Measurements from ENCODE around the gene EIF3A.

DNA sequence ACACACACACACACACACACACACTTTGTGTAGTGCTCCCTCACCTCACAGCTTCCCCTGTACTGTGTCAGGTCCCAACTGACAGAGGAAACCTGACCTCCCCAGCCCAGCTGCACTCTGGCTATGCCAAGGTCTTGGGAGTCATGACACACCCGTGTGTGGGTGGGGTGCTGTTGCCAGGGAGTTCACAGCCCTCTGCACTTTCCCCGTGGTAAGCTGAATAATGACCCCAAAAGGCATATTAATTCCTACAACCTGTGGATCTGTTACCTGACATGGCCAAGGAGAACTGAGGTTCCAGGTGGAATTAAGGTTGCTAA lies 60.0 kb downstream of the EIF3A start:
- TF ChIP-seq, protein P1, sequence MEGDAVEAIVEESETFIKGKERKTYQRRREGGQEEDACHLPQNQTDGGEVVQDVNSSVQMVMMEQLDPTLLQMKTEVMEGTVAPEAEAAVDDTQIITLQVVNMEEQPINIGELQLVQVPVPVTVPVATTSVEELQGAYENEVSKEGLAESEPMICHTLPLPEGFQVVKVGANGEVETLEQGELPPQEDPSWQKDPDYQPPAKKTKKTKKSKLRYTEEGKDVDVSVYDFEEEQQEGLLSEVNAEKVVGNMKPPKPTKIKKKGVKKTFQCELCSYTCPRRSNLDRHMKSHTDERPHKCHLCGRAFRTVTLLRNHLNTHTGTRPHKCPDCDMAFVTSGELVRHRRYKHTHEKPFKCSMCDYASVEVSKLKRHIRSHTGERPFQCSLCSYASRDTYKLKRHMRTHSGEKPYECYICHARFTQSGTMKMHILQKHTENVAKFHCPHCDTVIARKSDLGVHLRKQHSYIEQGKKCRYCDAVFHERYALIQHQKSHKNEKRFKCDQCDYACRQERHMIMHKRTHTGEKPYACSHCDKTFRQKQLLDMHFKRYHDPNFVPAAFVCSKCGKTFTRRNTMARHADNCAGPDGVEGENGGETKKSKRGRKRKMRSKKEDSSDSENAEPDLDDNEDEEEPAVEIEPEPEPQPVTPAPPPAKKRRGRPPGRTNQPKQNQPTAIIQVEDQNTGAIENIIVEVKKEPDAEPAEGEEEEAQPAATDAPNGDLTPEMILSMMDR (IDR thresholded peaks at IDR 0.05): no peak
- TF ChIP-seq POLR2A (IDR thresholded peaks at IDR 0.05) (no peak), POLR2AphosphoS5 (IDR thresholded peaks at IDR 0.05) (no peak)

All from prostate gland (tissue), 2 donors.